T-helper 9 cell (primary cell): ENCODE results near the gene RNPS1.
A peak's percentile ranks its signal among the peaks of the same experiment; 100 is the strongest.

ENCODE experiments used
- DNase-seq: peaks from one replicate; pipeline ENCODE4 v3.0.0-alpha.2; 2020
- total RNA-seq, 2 donors: gene quantifications; one replicate each; lab custom pipeline; 2026; lab: John Stamatoyannopoulos, UW

Gene RNPS1
- 158 to 163 reads per million in 2 donors for total RNA-seq

GRCh38 chr16:2267913-2268666, at the start of gene RNPS1:
TSS of gene RNPS1 (minus strand) at chr16:2268126. CDS start at chr16:2264643, 3,483 bp downstream.
- peak; percentile 95 for DNase-seq

GRCh38 chr16:2317231-2318020, 49.5 kb upstream of the RNPS1 start:
- DNase-seq = no peak

GRCh38 chr16:2308089-2308962, 40.4 kb upstream of the RNPS1 start:
- no peak for DNase-seq

GRCh38 chr16:2299915-2300192, 31.9 kb upstream of the RNPS1 start:
- no peak for DNase-seq

GRCh38 chr16:2299121-2299914, 31.4 kb upstream of the RNPS1 start:
- no peak for DNase-seq

- no peak for DNase-seq
These were observed 30.7 kb upstream of the RNPS1 start for GRCh38 chr16:2298621-2299020.

- DNase-seq = no peak
These were observed 29.6 kb upstream of the RNPS1 start for GRCh38 chr16:2297506-2297860.

- DNase-seq = no peak
These were observed 29.0 kb upstream of the RNPS1 start for GRCh38 chr16:2296661-2297505.

GRCh38 chr16:2295056-2295798, 27.3 kb upstream of the RNPS1 start:
- no peak for DNase-seq

GRCh38 chr16:2292221-2292620, 24.3 kb upstream of the RNPS1 start:
- no peak for DNase-seq

- DNase-seq = no peak
These were observed 21.4 kb upstream of the RNPS1 start for GRCh38 chr16:2289282-2289681.

GRCh38 chr16:2288726-2289125, 20.8 kb upstream of the RNPS1 start:
- DNase-seq = no peak

- DNase-seq = no peak
These were observed 20.1 kb upstream of the RNPS1 start for GRCh38 chr16:2287916-2288547.

GRCh38 chr16:2286550-2286949, 18.6 kb upstream of the RNPS1 start:
- no peak for DNase-seq

- no peak for DNase-seq
These were observed 17.8 kb upstream of the RNPS1 start for GRCh38 chr16:2285731-2286191.

- no peak for DNase-seq
These were observed 17.1 kb upstream of the RNPS1 start for GRCh38 chr16:2284797-2285576.

GRCh38 chr16:2284001-2284770, 16.3 kb upstream of the RNPS1 start:
- DNase-seq = no peak

GRCh38 chr16:2282866-2283555, 15.1 kb upstream of the RNPS1 start:
- DNase-seq = no peak
